HepG2 (cell line): ENCODE measurements around the gene SPARC. TPM values are rescaled to one million over a fixed set of nuclear protein-coding genes. Genes with fewer than 3 reads are reported as not detected.

ENCODE experiments used
- ATAC-seq: fragments of 200-7000 bp; cut with Tn5 transposase; 3 replicates; pipeline ENCODE4 v1.9.1; 2020; ENCODE audit warnings: mild to moderate bottlenecking, moderate library complexity
- BruUV-seq: library from RNA; stranded (reverse); fragments of 400-500 nt; replicated peaks from 2 replicates; lab custom pipeline; 2021; lab: Mats Ljungman, UMichigan
- CTCF ChIA-PET: fragments of 300-600 bp; formaldehyde crosslinking; extraction: SDS; loops from one replicate; lab custom pipeline; 2021; ENCODE audit warnings: low total read pairs, inconsistent platforms, low intra/inter-chr PET ratio; lab: Yijun Ruan, JAX
- POLR2A ChIA-PET: fragments of 350-600 bp; sonication (Branson Sonifier 250); formaldehyde crosslinking; loops from one replicate; lab custom pipeline; 2020; ENCODE audit warnings: antibody characterized with exemption, inconsistent platforms; lab: Yijun Ruan, JAX
- DNase-seq: peaks from one replicate; pipeline ENCODE4 v3.0.0-alpha.2; 2015; ENCODE audit warnings: low spot score
- FAIRE-seq: peaks from 3 replicates; lab custom pipeline; 2011; peaks lifted over from hg19 to GRCh38; lab: Jason Lieb, UNC
- H2AFZ ChIP-seq: one replicate; pipeline ENCODE4 v1.6.1; 2011; ENCODE audit warnings: low read length, inconsistent platforms
- H3K27ac ChIP-seq: fragments of 300-600 bp; 3 replicates; pipeline ENCODE4 v1.8.0; 2011; ENCODE audit warnings: mixed run types, mild to moderate bottlenecking, mixed read lengths, low read length, inconsistent platforms; ENCODE audit not compliant: insufficient read depth; ENCODE audit errors: extremely low read length
- H3K27me3 ChIP-seq, 2 experiments: fragments of 200-600 bp in 1 of 2; 2 replicates in 1 of 2; 3 replicates in 1 of 2; pipeline versions ENCODE4 v1.6.0 to v1.8.0; 2011; ENCODE audit warnings: low read length in 2 of 2, mild to moderate bottlenecking in 2 of 2, moderate library complexity in 2 of 2, inconsistent platforms in 1 of 2; ENCODE audit not compliant: insufficient read depth in 2 of 2, control insufficient read depth in 1 of 2
- H3K36me3 ChIP-seq, 2 experiments: fragments of 200-600 bp in 1 of 2; replicated peaks in 1 of 2; 2 replicates in 1 of 2; 3 replicates in 1 of 2; pipeline versions ENCODE4 v1.5.1 to v1.8.0; 2011; ENCODE audit warnings: low read length in 2 of 2, inconsistent platforms in 1 of 2; ENCODE audit not compliant: insufficient read depth in 2 of 2, control insufficient read depth in 1 of 2
- H3K4me1 ChIP-seq: 2 replicates; pipeline ENCODE4 v1.5.1; 2012; ENCODE audit warnings: low read length, inconsistent platforms; ENCODE audit not compliant: insufficient read depth
- H3K4me2 ChIP-seq: 2 replicates; pipeline ENCODE4 v1.6.0; 2011; ENCODE audit warnings: low read depth, low read length, inconsistent platforms
- H3K4me3 ChIP-seq, 3 experiments: fragments of 200-600 bp in 1 of 3; sonication (generic), shearing (Covaris generic) in 1 of 3; replicated peaks in 1 of 3; 2 replicates each; pipeline ENCODE4 v1.5.1; 2011 to 2016; ENCODE audit warnings: low read length in 3 of 3, inconsistent platforms in 2 of 3, low read depth in 2 of 3, mild to moderate bottlenecking in 2 of 3, control low read depth in 1 of 3, mixed read lengths in 1 of 3; ENCODE audit not compliant: insufficient read depth in 1 of 3
- H3K79me2 ChIP-seq: one replicate; pipeline ENCODE4 v1.6.1; 2011; ENCODE audit warnings: low read length, inconsistent platforms; ENCODE audit not compliant: insufficient read depth
- H3K9ac ChIP-seq: 2 replicates; pipeline ENCODE4 v1.6.0; 2011; ENCODE audit warnings: mild to moderate bottlenecking, low read depth, low read length, inconsistent platforms; ENCODE audit not compliant: insufficient read depth
- H3K9me3 ChIP-seq: 2 replicates; pipeline ENCODE4 v1.5.1; 2012; ENCODE audit warnings: mild to moderate bottlenecking, low read length
- H4K20me1 ChIP-seq: 2 replicates; pipeline ENCODE4 v1.6.0; 2011; ENCODE audit warnings: inconsistent platforms, mild to moderate bottlenecking, low read length, moderate library complexity; ENCODE audit not compliant: insufficient read depth
- ASH2L ChIP-seq: fragments of 300-600, 200-600 bp; sonication (generic); IDR thresholded peaks from 2 replicates; pipeline ENCODE4 v1.7.0; 2017; ENCODE audit warnings: low read depth, mild to moderate bottlenecking, moderate library complexity, mixed read lengths, low read length; ENCODE audit not compliant: insufficient read length
- FOXO1 ChIP-seq: sonication (generic); formaldehyde crosslinking; IDR thresholded peaks from 2 replicates; pipeline ENCODE4 v1.4.0; 2020; ENCODE audit warnings: missing genetic modification reagents
- KDM2A ChIP-seq: sonication (generic); formaldehyde crosslinking; IDR thresholded peaks from 2 replicates; pipeline ENCODE4 v1.4.0; 2020; ENCODE audit warnings: low read depth, missing genetic modification reagents, borderline replicate concordance
- NCOA1 ChIP-seq: sonication (generic); formaldehyde crosslinking; IDR thresholded peaks from 2 replicates; pipeline ENCODE4 v1.9.0; 2021; ENCODE audit warnings: missing genetic modification reagents
- NCOR1 ChIP-seq: fragments of 200-600 bp; sonication (generic); IDR thresholded peaks from 2 replicates; pipeline ENCODE4 v1.7.0; 2017; ENCODE audit warnings: antibody characterized with exemption, low read length, borderline replicate concordance
- NFYC ChIP-seq: IDR thresholded peaks from 2 replicates; pipeline ENCODE4 v1.6.1; 2016; ENCODE audit warnings: missing genetic modification reagents, missing compliant biosample characterization
- NKX3-1 ChIP-seq: sonication (generic); formaldehyde crosslinking; IDR thresholded peaks from 2 replicates; pipeline ENCODE4 v1.5.0; 2020; ENCODE audit warnings: missing genetic modification reagents
- RAD51 ChIP-seq: fragments of 450-650 bp; IDR thresholded peaks from 2 replicates; pipeline ENCODE4 v1.6.1; 2016; ENCODE audit warnings: borderline replicate concordance
- REXO4 ChIP-seq: sonication (generic); formaldehyde crosslinking; IDR thresholded peaks from 2 replicates; pipeline ENCODE4 v1.8.0; 2022; ENCODE audit warnings: missing genetic modification reagents, mild to moderate bottlenecking, borderline replicate concordance
- ZFYVE20 ChIP-seq: sonication (generic); formaldehyde crosslinking; IDR thresholded peaks from 2 replicates; pipeline ENCODE4 v1.8.0; 2023; ENCODE audit warnings: low read depth, mild to moderate bottlenecking, moderate library complexity, missing genetic modification reagents, borderline replicate concordance
- ZNF264 ChIP-seq: sonication (generic); formaldehyde crosslinking; IDR thresholded peaks from 2 replicates; pipeline ENCODE4 v1.4.0; 2020; ENCODE audit warnings: missing genetic modification reagents
- ZNF556 ChIP-seq: sonication (generic); formaldehyde crosslinking; IDR thresholded peaks from 2 replicates; pipeline ENCODE4 v1.4.0; 2020; ENCODE audit warnings: mild to moderate bottlenecking, missing genetic modification reagents, borderline replicate concordance
- ZNF660 ChIP-seq: sonication (generic); formaldehyde crosslinking; IDR thresholded peaks from 2 replicates; pipeline ENCODE4 v1.5.1; 2020; ENCODE audit warnings: mild to moderate bottlenecking, low read depth, missing genetic modification reagents, borderline replicate concordance
- ZNF772 ChIP-seq: sonication (generic); formaldehyde crosslinking; IDR thresholded peaks from 2 replicates; pipeline ENCODE4 v1.5.0; 2020; ENCODE audit warnings: mild to moderate bottlenecking, missing genetic modification reagents
- WGBS: methylation state at CpG from one replicate; pipeline ENCODE4 v1.1.6; 2017; ENCODE audit warnings: low lambda C conversion rate; 5-methylcytosine and 5-hydroxymethylcytosine counted together
- in situ Hi-C: cut with HindIII; loops from 2 replicates; pipeline ENCODE4 v1.10.0; 2017; ENCODE audit warnings: low pct_unique_long_range_greater_than_20kb; ENCODE audit not compliant: extremely low pct_ligation_motif_present
- intact Hi-C: fragments of 100-400 bp; cut with micrococcal nuclease; formaldehyde crosslinking; loops from one replicate; pipeline ENCODE4 v1.10.0; 2022; ENCODE audit not compliant: unreplicated experiment
- polyA plus RNA-seq, 8 experiments: library from polyadenylated mRNA; depleted of rRNA in 3 of 8; stranded (reverse) in 7 of 8; unstranded in 1 of 8; fragments of >200 nt; fragmentation: Illumina TruSeq in 4 of 8; extraction: Trizol in 4 of 8; gene quantifications; 2 replicates each; pipeline versions ENCODE4 v1.2.1 to v1.2.3, GENCODE V29; 2011 to 2016; ENCODE audit warnings: low read depth in 4 of 8, missing spikeins in 1 of 8, mixed read lengths in 1 of 8; ENCODE audit not compliant: insufficient read depth in 1 of 8
- total RNA-seq, 5 experiments: library from RNA; depleted of rRNA; stranded (reverse); fragments of >200 nt; fragmentation: Illumina TruSeq; extraction: Trizol; gene quantifications; 2 replicates each; pipeline ENCODE4 v1.2.3, GENCODE V29; 2016; ENCODE audit warnings: low read depth in 1 of 5
- TF ChIP-seq, protein P1 (sequence below): sonication (generic); formaldehyde crosslinking; IDR thresholded peaks from 2 replicates; pipeline ENCODE4 v1.4.0; 2020; ENCODE audit warnings: missing genetic modification reagents, borderline replicate concordance
- TF ChIP-seq, protein P2 (sequence below): sonication (generic); formaldehyde crosslinking; IDR thresholded peaks from 2 replicates; pipeline ENCODE4 v1.4.0; 2020; ENCODE audit warnings: missing genetic modification reagents, mild to moderate bottlenecking, borderline replicate concordance
- TF ChIP-seq, protein P3 (sequence below): sonication (generic); formaldehyde crosslinking; IDR thresholded peaks from 2 replicates; pipeline ENCODE4 v1.5.1; 2020; ENCODE audit warnings: missing genetic modification reagents, mild to moderate bottlenecking, borderline replicate concordance

Gene SPARC
- total and polyA plus RNA-seq, 2 of the 13 experiments (the other 11 are each of a cell fraction or from before 2014, with no cell fraction given), result 76.7 to 192 TPM

DNA sequence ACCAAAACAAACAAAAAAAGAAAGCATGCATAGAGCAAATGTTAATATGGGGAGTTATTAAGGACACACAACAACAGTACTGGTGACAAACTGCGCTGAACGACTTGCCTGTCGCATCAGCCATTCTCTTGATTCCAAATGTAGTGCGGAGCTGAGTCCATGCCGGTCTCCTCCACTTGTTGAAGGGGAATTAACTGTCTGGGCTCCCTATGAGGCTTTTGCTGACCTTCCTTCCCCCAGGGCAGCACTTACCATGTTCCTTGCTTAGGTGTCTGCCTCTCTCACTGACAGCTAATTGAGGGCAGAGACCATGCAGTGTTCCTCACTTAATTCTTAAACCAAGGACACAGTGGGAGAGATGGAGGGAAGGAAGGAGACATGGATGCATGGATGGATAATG is 54.8 kb downstream of the SPARC start:
- no peak overlapping the region for H2AFZ ChIP-seq
- no TSS peak for BruUV-seq
- CTCF ChIA-PET, result no interaction called here
- POLR2A ChIA-PET, result no interaction called here
- peaks cover 15% of the 10 kb centered on the region for H3K4me1 ChIP-seq
- no peaks in the 10 kb centered on the region for H3K36me3 ChIP-seq
- no peak overlapping the region for H3K4me2 ChIP-seq
- H3K4me3 ChIP-seq, result no peak overlapping the region
- no peaks in the 10 kb centered on the region for H3K79me2 ChIP-seq
- no peak overlapping the region for H3K27ac ChIP-seq
- intact Hi-C loops, result no loop called here
- no peaks in the 10 kb centered on the region for H3K9me3 ChIP-seq
- H4K20me1 ChIP-seq, result no peaks in the 10 kb centered on the region
- H3K9ac ChIP-seq, result no peak overlapping the region
- ATAC-seq (no peak), FAIRE-seq (no peak), DNase-seq (no peak)
- peaks cover 5 to 40% of the 10 kb centered on the region in 2 experiments; a peak in 4 of 5 replicates for H3K27me3 ChIP-seq
- in situ Hi-C loops, result no loop called here
- WGBS, result 93% methylated on average over 5 of the region's 5 CpGs
- TF ChIP-seq, protein P1, sequence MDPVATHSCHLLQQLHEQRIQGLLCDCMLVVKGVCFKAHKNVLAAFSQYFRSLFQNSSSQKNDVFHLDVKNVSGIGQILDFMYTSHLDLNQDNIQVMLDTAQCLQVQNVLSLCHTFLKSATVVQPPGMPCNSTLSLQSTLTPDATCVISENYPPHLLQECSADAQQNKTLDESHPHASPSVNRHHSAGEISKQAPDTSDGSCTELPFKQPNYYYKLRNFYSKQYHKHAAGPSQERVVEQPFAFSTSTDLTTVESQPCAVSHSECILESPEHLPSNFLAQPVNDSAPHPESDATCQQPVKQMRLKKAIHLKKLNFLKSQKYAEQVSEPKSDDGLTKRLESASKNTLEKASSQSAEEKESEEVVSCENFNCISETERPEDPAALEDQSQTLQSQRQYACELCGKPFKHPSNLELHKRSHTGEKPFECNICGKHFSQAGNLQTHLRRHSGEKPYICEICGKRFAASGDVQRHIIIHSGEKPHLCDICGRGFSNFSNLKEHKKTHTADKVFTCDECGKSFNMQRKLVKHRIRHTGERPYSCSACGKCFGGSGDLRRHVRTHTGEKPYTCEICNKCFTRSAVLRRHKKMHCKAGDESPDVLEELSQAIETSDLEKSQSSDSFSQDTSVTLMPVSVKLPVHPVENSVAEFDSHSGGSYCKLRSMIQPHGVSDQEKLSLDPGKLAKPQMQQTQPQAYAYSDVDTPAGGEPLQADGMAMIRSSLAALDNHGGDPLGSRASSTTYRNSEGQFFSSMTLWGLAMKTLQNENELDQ (CRISPR knock-in tag), result no peak
- no peak for TF ChIP-seq REXO4
- no peak for TF ChIP-seq ZFYVE20 (CRISPR knock-in tag)
- no peak for TF ChIP-seq ZNF264 (CRISPR knock-in tag)
- TF ChIP-seq, protein P2, sequence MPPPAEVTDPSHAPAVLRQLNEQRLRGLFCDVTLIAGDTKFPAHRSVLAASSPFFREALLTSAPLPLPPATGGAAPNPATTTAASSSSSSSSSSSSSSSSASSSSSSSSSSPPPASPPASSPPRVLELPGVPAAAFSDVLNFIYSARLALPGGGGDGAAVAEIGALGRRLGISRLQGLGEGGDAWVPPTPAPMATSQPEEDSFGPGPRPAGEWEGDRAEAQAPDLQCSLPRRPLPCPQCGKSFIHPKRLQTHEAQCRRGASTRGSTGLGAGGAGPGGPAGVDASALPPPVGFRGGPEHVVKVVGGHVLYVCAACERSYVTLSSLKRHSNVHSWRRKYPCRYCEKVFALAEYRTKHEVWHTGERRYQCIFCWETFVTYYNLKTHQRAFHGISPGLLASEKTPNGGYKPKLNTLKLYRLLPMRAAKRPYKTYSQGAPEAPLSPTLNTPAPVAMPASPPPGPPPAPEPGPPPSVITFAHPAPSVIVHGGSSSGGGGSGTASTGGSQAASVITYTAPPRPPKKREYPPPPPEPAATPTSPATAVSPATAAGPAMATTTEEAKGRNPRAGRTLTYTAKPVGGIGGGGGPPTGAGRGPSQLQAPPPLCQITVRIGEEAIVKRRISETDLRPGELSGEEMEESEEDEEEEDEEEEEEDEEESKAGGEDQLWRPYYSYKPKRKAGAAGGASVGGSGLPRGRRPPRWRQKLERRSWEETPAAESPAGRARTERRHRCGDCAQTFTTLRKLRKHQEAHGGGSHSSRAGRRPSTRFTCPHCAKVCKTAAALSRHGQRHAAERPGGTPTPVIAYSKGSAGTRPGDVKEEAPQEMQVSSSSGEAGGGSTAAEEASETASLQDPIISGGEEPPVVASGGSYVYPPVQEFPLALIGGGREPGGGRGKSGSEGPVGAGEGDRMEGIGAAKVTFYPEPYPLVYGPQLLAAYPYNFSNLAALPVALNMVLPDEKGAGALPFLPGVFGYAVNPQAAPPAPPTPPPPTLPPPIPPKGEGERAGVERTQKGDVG (CRISPR knock-in tag), result no peak
- TF ChIP-seq, protein P3, sequence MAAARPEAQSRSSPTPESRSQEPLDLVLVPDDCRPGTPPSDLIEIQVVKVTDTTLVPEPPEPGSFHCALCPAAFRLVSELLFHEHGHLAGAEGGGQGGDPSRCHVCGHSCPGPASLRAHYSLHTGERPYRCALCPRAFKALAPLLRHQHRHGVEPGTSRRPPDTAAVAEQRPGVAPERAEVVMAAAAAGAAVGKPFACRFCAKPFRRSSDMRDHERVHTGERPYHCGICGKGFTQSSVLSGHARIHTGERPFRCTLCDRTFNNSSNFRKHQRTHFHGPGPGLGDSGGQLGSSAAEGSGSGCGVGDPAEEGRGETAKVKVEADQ (CRISPR knock-in tag), result no peak
- TF ChIP-seq RAD51, result no peak
- TF ChIP-seq NFYC, result no peak
- TF ChIP-seq FOXO1 (CRISPR knock-in tag), result no peak
- no peak for TF ChIP-seq ZNF772 (CRISPR knock-in tag)
- no peak for TF ChIP-seq NCOR1
- no peak for TF ChIP-seq ZNF556
- TF ChIP-seq NKX3-1 (CRISPR knock-in tag), result no peak
- no peak for TF ChIP-seq ZNF660
- TF ChIP-seq ASH2L, result no peak
- TF ChIP-seq KDM2A (CRISPR knock-in tag), result no peak
- TF ChIP-seq NCOA1 (CRISPR knock-in tag), result no peak
